GM06990 (cell line): ENCODE measurements around the gene BET1L.
A peak's percentile ranks its signal among the peaks of the same experiment; 100 is the strongest.

Experiments
- DNase-seq: peaks from one replicate; pipeline ENCODE4 v3.0.0-alpha.2; 2011; ENCODE audit not compliant: insufficient read length; ENCODE audit errors: extremely low read depth
- H3K27me3 ChIP-seq: replicated peaks from 2 replicates; pipeline ENCODE4 v1.6.0; 2011; ENCODE audit warnings: low read length; ENCODE audit not compliant: control insufficient read depth, insufficient read depth
- H3K36me3 ChIP-seq: 2 replicates; pipeline ENCODE4 v1.5.1; 2011; ENCODE audit warnings: low read length; ENCODE audit not compliant: control insufficient read depth, insufficient read depth
- H3K4me3 ChIP-seq: replicated peaks from 2 replicates; pipeline ENCODE4 v1.5.1; 2011; ENCODE audit warnings: low read depth, mild to moderate bottlenecking, control low read depth, low read length
- CTCF ChIP-seq: IDR thresholded peaks from 2 replicates; pipeline ENCODE4 v1.5.1; 2011; ENCODE audit warnings: low read length, control low read depth, mild to moderate bottlenecking, inconsistent platforms; ENCODE audit not compliant: insufficient read depth, poor library complexity, severe bottlenecking

The BET1L gene

GRCh38 chr11:235180-235579, 28.0 kb upstream of the BET1L start:
- no peak for DNase-seq
- Histone ChIP-seq H3K36me3 (no peaks in the 10 kb centered on the region), H3K4me3 (peak overlapping the region; percentile 84), H3K27me3 (no peaks in the 10 kb centered on the region)
- TF ChIP-seq CTCF, result no peak

GRCh38 chr11:232783-233565, 25.8 kb upstream of the BET1L start:
- no peak for TF ChIP-seq CTCF

GRCh38 chr11:230431-230830, 23.2 kb upstream of the BET1L start:
- no peak for DNase-seq
- Histone ChIP-seq H3K4me3 (no peak overlapping the region), H3K27me3 (no peaks in the 10 kb centered on the region), H3K36me3 (0 out of 2 replicates have a peak, but pooled peaks cover 2% of the 10 kb centered on the region)
- no peak for TF ChIP-seq CTCF

More at GRCh38 chr11:232783-233565, 25.8 kb upstream of the BET1L start:
- Histone ChIP-seq H3K27me3 (no peaks in the 10 kb centered on the region), H3K36me3 (0 out of 2 replicates have a peak, but pooled peaks cover 2% of the 10 kb centered on the region), H3K4me3 (no peak overlapping the region)
- DNase-seq, result no peak

DNA sequence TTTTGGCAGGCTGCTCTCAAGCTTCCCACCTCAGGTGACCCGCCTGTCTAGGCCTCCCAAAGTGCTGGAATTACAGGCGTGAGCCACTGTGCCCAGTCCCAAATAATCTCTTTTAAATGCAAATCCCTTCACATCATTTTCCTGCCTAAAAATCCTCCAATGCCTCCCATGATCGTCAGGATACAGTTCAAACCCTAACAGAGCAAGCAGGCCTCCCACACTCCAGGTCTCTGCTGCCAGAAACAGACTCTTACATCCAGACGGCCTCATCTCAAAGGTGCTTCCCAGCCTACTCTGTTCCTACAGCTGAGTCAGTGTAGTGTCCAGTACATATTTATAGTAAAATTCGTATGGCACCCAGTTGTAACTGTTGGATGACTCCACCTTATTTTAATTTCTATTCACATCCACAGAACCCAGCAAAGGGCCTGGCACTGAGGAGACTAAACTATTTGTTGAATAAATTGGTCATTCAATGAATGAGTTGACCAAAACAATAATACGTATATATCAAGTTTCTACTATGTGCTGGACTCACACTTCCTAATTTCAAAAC, 20.7 kb upstream of the BET1L start:
- no peak for TF ChIP-seq CTCF
- Histone ChIP-seq H3K27me3 (no peaks in the 10 kb centered on the region), H3K36me3 (peaks cover 2% of the 10 kb centered on the region; the same call in 1 of the 2 replicates), H3K4me3 (no peak overlapping the region)
- DNase-seq, result no peak

DNA sequence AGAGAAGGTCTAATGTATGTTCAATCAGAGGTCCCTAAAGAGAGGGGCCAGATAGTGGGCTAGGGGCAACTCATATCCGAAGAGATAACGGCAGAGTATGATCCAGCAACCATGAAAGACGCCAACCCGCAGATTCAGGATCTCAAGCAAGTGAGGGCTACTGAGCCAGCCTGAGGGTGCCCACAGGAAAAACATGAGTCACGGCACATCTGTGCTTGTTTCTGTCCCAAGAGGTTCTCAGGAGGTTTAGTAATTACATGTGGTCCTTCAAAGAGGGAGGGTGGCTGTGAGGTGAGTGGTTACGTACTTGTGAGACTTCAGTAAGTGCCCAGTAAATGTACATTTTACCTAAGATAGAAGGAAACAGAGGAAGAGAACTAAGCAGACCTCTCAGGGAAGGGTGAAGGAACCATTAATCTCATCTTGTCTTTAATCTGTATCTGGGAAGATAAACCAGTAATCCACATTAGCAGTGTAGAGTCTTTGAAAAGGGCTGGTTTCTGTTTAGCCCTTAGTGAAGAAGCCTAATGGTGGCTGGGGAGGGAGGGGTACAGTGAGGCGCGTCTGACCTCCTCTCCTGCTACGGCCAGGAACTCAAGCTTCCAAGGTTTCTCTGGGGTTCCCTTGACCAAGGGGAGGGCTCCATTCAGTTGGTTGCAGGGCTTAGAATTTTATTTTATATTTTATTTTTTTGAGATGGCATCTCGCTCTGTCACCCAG, 18.7 kb upstream of the BET1L start:
- TF ChIP-seq CTCF, result no peak
- no peaks in the 10 kb centered on the region for H3K27me3 ChIP-seq
- H3K36me3 ChIP-seq, result peaks cover 2% of the 10 kb centered on the region; the same call in 1 of the 2 replicates
- H3K4me3 ChIP-seq, result peak overlapping the region; percentile 6
- DNase-seq, result no peak
